Jurkat, Clone E6-1 (cell line): ENCODE measurements around the gene ATP6V0B.

ENCODE experiments used
- DNase-seq: peaks from one replicate; pipeline ENCODE4 v3.0.0-alpha.2; 2011; ENCODE audit warnings: low read depth, low spot score
- H3K4me3 ChIP-seq: 2 replicates; pipeline ENCODE4 v1.5.1; 2011; ENCODE audit warnings: mild to moderate bottlenecking, low read length, control low read depth, moderate library complexity

The ATP6V0B gene

GRCh38 chr1:44016890-44017400 lies 42.2 kb downstream of the ATP6V0B start:
- DNase-seq = no peak
- H3K4me3 ChIP-seq = no peak overlapping the region

DNA sequence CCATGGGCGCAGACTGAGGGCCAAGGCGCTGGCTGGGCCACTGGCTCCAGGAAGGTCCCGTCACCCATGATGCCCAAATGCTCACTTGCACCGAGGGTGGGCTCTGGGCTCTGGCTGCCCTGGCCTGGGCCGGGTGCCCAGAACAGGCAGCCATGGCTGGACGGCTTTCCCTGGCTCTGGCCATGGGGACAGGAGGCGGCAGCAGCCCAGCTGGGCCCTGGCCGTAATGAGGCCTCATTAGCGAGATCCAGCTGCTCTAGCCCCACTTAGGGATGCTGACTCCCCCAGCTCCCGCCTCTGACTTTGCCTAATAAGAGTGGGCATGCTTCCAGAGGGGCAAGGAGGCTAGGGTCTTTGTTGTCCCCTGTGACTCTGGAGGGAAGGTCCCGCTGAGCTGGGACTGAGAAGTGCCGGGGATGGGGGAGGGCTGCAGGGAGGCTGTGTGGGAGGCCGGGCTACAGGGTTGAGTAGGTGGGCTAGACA lies 44.7 kb downstream of the ATP6V0B start:
- no peak for DNase-seq

GRCh38 chr1:44020464-44020863 lies 45.7 kb downstream of the ATP6V0B start:
- no peak overlapping the region for H3K4me3 ChIP-seq
- no peak for DNase-seq

More for the DNA sequence above, 44.7 kb downstream of the ATP6V0B start:
- no peak overlapping the region for H3K4me3 ChIP-seq

DNA sequence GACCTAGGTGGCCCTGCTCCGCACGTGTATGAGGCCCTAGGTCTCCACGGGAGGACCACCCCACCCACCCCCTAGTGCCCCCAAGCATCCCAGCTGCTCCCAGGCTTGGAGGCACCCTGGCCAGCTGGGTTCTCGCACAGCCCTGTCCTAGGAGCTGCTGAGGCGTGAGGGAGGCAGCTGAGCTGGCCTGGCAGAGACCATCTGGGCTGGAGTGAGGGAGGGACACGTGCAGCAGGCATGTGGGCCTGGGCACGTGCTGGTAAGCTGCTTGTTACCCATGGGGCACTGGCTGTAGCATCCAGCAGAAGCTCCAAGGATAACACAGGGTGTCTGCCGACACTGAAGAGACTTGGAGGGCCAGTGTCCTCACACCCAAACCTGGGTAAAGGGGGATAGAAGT lies 46.4 kb downstream of the ATP6V0B start:
- DNase-seq = no peak
- H3K4me3 ChIP-seq = no peak overlapping the region

GRCh38 chr1:44021581-44022321 lies 47.0 kb downstream of the ATP6V0B start:
- H3K4me3 ChIP-seq = no peak overlapping the region
- no peak for DNase-seq

- no peak for DNase-seq
- H3K4me3 ChIP-seq = no peak overlapping the region
These were observed 49.5 kb downstream of the ATP6V0B start for GRCh38 chr1:44024031-44024902.

DNA sequence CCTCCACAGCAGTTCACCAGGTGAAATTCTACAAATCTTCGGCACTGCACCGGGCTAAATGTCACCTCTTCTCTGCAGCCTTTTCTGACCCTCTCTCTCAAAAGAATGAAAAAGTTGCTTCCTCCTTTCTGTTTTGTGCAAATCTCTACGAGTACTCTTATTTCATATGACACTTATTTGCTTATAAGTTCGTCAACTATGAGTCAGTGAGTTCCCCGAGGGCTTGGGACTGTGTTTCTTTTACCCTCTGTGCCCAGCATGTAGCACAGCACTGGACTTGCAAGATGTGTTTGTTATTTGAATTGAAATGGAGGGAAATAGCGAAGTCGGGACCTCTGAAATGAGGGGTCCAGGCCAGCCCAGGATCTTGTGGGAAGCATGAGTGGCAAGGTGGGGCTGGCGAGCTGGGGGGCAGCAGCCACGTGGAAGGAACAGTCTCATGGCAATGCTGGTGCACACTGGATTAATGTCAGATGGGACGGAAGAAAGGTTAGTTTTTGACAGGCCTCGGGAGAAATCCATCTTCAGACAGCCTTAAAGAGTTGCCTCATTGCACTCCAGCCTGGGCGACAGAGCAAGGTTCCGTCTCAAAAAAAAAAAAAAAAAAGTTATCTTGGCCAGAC lies 50.3 kb downstream of the ATP6V0B start:
- H3K4me3 ChIP-seq = no peak overlapping the region
- no peak for DNase-seq

- no peak overlapping the region for H3K4me3 ChIP-seq
- DNase-seq = no peak
These were observed 51.1 kb downstream of the ATP6V0B start for GRCh38 chr1:44025816-44026215.

DNA sequence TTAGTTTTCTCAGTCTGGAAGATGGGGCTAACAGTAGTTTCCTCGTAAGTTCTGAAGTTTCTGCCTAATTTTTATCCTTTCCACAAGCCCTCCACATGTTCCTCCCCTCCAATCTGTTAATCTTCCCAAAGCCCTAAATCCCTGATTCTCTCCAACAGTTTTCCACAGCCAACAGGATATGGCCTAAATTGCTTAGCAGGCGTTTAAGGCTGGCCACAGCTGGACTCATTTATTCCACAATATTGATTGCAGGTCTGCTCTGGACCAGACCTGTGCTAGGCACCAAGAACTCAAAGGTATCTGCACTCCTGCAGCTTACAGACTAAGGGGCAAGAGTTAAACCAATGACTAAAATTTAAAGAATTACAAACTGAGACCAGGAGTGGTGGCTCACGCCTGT lies 52.6 kb downstream of the ATP6V0B start:
- H3K4me3 ChIP-seq = no peak overlapping the region
- no peak for DNase-seq
